PC-3 (cell line): ENCODE data around the gene KLHL40.

Experiments used
- CTCF ChIP-seq: fragments of 300-600 bp; sonication (generic); conservative IDR thresholded peaks from 2 replicates; pipeline ENCODE4 v1.5.1; 2017; ENCODE audit warnings: antibody characterized with exemption, low read depth, mild to moderate bottlenecking, low read length
- EZH2 ChIP-seq: fragments of 300-600 bp; sonication (generic); IDR thresholded peaks from one replicate; pipeline ENCODE4 v1.6.1; 2017; ENCODE audit warnings: antibody characterized with exemption, mild to moderate bottlenecking, low read length; ENCODE audit not compliant: unreplicated experiment
- EZH2phosphoT487 ChIP-seq: fragments of 300-600 bp; sonication (generic); IDR thresholded peaks from 2 replicates; pipeline ENCODE4 v1.6.1; 2018; ENCODE audit warnings: mild to moderate bottlenecking, antibody characterized with exemption, low read length, borderline replicate concordance

GRCh38 chr3:42662037-42662812 is 23.1 kb upstream of the KLHL40 start:
- no peak for TF ChIP-seq CTCF
- no peak for TF ChIP-seq EZH2
- no peak for TF ChIP-seq EZH2phosphoT487
